ENCODE measurements around the gene ANP32E. TPM values are rescaled to one million over a fixed set of nuclear protein-coding genes. Genes with fewer than 3 reads are reported as not detected.
"Not testable (repeated sequence)": the region's sequence is repeated elsewhere in the genome, so short reads cannot be mapped to it uniquely, and the experiment has no call there.

The ANP32E gene
- total RNA-seq, 1 donor from 2014 or later, result 28.6 TPM

GRCh38 chr1:150186438-150186788 lies 49.5 kb downstream of the ANP32E start:
- not testable (repeated sequence) for DNase-seq (ENCODE audit: missing footprints)
- intact Hi-C loops (cut with DNase I), result loop anchor here (5.0 kb wide), 1 partner anchor 224 kb away; no protein-coding TSS in a partner anchor
- ATAC-seq, result peak; percentile 12

- DNase-seq (ENCODE audit: missing footprints) (no peak), ATAC-seq (no peak)
- intact Hi-C loops (cut with DNase I), result loop anchor here (5.0 kb wide), 1 partner anchor 223 kb away; no protein-coding TSS in a partner anchor
Measured at GRCh38 chr1:150185481-150185880, 50.4 kb downstream of the ANP32E start.

- intact Hi-C loops (cut with DNase I), result no loop called here
- ATAC-seq, result no peak
- no peak for DNase-seq (ENCODE audit: missing footprints)
Measured at GRCh38 chr1:150183061-150183460, 52.9 kb downstream of the ANP32E start.

DNA sequence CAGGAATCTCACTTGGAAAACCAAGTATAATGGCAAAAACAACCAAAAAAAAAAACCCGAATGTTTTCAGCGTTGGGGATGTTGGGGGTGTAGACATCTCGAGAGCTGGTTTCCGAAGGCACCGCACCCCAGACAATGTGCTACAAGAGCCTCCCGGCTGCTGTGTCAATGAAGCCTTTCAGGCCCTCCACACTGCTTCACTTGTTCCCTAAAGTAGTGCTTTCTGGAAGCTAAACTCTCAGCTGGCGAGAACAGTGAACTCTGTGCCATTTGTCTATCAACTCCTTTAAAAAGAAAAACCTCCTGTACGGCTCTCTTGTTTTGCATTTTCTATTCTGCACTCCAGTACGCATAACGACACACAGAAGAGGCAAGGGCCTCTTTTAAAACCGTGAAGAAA lies 53.7 kb downstream of the ANP32E start:
- ATAC-seq, result no peak
- DNase-seq (ENCODE audit: missing footprints), result no peak
- intact Hi-C loops (cut with DNase I), result no loop called here

- intact Hi-C loops (cut with DNase I), result no loop called here
- DNase-seq (ENCODE audit: missing footprints) (no peak), ATAC-seq (no peak)
Measured at GRCh38 chr1:150180474-150180873, 55.4 kb downstream of the ANP32E start.

DNA sequence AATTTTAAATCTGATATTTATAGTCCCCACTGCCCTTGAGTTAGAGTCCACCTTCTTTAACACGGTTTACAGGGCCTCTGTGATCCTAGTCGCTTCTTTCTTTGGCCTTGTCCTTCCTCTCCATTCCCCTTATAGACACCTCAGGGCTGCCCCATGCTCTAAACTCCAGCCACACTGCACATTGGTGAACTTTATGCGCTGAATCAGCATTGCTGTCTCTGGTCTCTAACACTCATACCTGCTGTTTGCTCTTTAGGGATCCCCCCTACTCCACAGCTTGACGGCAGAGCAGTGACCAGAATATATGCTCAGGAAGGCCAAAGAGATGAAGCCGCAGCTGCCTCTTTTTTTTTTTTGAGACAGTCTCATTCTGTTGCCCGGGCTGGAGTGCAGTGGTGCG lies 56.0 kb downstream of the ANP32E start:
- intact Hi-C loops (cut with DNase I), result no loop called here
- DNase-seq (ENCODE audit: missing footprints) (no peak), ATAC-seq (no peak)

DNA sequence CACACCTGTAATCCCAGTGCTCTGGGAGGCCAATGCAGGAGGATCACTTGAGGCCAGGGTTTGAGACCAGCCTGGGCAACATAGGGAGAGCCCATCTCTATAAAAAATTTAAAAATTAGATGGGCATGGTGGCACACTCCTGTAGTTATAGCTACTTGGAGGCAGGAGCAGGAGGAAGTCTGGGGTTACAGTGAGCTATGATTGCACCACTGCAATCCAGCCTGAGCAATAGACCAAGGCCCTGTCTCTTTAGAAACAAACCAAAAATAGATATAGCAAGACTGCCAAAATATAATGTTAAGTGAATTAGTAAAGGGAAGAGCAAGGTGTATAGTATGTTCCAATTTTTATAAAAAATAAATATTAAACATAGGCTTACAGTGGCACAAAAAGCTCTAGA lies 57.4 kb downstream of the ANP32E start:
- intact Hi-C loops (cut with DNase I), result no loop called here
- no peak for DNase-seq (ENCODE audit: missing footprints)
- ATAC-seq, result no peak

DNA sequence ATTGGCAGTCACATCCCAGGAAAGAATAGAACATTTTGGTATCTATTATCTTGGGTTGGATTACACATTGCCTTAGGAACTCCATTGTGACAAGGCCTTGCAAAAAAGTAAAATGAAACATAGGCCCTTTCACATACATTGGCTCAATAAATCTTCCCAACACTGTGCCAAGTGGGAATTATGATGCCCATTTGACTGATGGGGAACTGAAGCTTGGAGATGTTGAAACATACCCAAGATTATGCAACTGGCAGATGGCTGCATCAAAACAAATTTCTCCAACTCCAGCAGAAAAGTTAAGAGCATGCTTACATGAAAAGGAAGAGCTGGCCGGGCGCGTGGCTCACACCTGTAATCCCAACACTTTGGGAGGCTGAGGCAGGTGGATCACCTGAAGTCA lies 59.3 kb downstream of the ANP32E start:
- no peak for ATAC-seq
- intact Hi-C loops (cut with DNase I), result no loop called here

GRCh38 chr1:150173141-150173585 lies 62.7 kb downstream of the ANP32E start:
- ATAC-seq (no peak), DNase-seq (ENCODE audit: missing footprints) (no peak)
- intact Hi-C loops (cut with DNase I), result no loop called here

More for the DNA sequence above, 59.3 kb downstream of the ANP32E start:
- no peak for DNase-seq (ENCODE audit: missing footprints)

GRCh38 chr1:150171801-150172200 lies 64.1 kb downstream of the ANP32E start:
- intact Hi-C loops (cut with DNase I), result no loop called here
- no peak for DNase-seq (ENCODE audit: missing footprints)
- ATAC-seq, result no peak

DNA sequence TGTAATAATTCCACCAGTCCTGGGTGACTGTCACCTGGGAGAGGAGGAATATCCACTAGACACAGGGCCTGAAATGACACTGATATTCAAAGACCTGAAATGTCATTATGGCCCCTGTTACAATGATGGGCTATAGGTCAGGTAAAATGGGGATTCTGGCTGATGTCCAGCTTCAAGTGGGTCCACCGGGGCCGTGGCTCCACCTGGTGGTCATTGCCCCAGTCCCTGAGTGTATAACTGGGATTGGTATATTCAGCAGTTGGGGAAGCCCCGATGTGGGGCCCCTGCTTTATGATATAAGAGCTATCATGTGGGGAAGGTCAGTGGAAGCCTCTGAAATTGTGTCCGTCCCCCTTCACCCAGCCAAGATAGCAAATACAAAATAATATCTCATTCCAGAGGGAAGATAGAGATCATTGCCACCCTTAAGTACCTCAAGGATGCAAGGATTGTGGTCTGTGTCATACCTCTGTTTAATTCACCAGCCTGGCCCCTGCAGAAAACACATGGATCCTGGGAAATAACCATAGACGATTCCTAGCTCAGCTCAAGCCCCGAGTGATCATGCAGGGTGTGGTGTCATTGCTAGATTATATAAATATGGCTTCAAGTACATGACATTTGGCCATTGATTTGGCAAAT lies 66.8 kb downstream of the ANP32E start:
- intact Hi-C loops (cut with DNase I), result loop anchor here (2.0 kb wide), 2 partner anchors 102 to 206 kb away; partner anchors contain the start of gene VPS45
- DNase-seq (ENCODE audit: missing footprints) (peak; percentile 85), ATAC-seq (peak; percentile 61)

Other genes starting within 250 kb of the ANP32E start
- 24.5 TPM for gene OTUD7B, start 225.4 kb downstream of the ANP32E start, total RNA-seq
- 49.0 TPM for gene VPS45, start 168.3 kb downstream of the ANP32E start, total RNA-seq
- gene PLEKHO1, start 86.2 kb downstream of the ANP32E start, total RNA-seq, result 53.2 TPM
- 14.4 TPM for gene CA14, start 21.7 kb upstream of the ANP32E start, total RNA-seq
- 58.7 TPM for gene APH1A, start 32.9 kb upstream of the ANP32E start, total RNA-seq
- 15.8 TPM for gene C1orf54, start 36.7 kb upstream of the ANP32E start, total RNA-seq
- 12.8 TPM for gene CIART, start 46.4 kb upstream of the ANP32E start, total RNA-seq
- gene MRPS21, start 57.7 kb upstream of the ANP32E start, total RNA-seq, result 70.8 TPM
- 21.9 TPM for gene PRPF3, start 85.4 kb upstream of the ANP32E start, total RNA-seq
- gene RPRD2, start 128.0 kb upstream of the ANP32E start, total RNA-seq, result 23.6 TPM

Data from Right ventricle myocardium inferior (tissue), 1 donor.